GM21447 (cell line): Measurements from ENCODE around the gene CALHM4.

Experiments
- ATAC-seq: cut with Tn5 transposase; IDR thresholded peaks from one replicate; pipeline ENCODE4 v1.9.1; 2021; ENCODE audit not compliant: unreplicated experiment

CALHM4 gene

DNA sequence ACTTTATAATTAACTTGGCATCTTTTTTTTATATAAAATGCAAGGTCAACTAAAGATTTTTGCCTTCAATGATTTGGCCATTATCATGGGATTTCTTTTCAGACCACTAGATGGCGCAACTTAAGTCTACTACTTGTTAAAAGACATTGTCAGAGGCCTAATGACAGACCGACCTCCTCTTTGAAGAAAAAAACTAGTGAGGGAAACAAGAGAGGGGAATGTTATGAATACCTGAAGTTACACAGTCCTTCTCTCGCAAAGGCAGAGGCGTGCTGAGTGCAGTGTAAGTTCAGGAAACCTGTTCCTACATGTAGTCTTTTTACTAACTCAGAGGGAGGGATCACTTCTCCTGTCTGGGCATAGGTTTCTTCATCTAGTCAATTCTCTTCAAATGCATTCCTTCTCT lies 17.3 kb upstream of the CALHM4 start:
- ATAC-seq = no peak

DNA sequence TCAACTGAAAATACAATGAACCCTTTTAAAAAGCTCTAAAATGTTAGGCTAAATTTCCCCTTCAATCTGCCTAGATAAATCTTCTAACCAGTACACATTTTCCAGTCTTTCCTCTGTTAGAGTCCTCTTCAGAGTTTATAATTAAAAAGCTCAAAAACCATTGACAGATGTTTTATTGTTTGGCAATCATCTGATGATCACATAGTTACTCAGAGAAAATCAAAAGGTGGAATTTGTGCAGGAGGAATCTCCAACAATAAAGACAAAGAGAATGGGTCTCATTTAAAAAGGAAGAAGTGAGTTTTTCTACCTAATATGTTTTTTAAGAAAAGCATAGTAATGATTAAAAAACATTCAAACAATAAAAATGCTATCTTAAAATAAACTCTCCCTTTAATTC lies 11.1 kb upstream of the CALHM4 start:
- ATAC-seq = no peak

GRCh38 chr6:116543149-116543548 lies 10.4 kb upstream of the CALHM4 start:
- ATAC-seq = no peak

DNA sequence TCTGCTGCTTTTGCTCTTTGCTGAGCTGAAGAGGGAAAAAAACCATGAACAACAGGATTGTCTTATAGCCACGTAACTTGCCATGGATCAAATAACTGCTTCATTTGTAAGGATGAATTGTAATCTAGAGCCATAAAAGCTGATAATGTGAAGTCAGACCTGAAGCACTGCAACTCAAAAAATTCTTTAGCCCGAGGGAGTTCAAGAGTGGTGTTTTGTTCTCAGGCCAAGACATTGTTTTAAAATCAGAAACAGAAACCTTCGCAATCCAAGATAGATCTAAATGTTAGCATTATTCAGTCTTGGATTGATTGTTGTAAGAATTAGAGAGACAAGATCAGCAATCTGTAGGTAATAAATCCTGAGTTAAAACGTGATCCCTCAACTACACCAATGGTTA lies 7.9 kb upstream of the CALHM4 start, which contains the start of gene TRAPPC3L:
Gene TRAPPC3L, minus strand, starts transcription at position 34 of the 400 bp plus-strand sequence. CDS start 170 bp downstream, outside the sequence.
- ATAC-seq = no peak

DNA sequence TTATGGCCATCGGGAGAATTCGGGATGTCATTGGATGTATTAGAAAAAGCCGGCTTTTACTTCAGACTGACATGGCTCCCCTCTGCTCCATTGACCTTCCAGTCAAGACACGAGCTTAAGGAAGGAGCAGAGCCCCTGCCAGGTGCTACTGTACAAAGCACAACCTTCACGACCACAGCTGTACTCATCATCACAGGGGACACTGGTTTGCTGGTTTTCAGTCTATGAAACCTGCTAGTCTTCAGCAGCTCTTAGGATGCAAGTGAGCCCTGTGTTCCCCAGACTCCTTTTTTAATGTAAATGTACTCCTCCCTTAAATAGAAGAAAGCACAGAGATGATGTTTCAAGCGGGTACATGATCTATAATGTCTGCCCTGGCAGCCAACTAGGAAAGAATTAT lies 6.2 kb upstream of the CALHM4 start:
- ATAC-seq = no peak

- no peak for ATAC-seq
These were observed 2.8 kb upstream of the CALHM4 start for GRCh38 chr6:116550796-116551195.

DNA sequence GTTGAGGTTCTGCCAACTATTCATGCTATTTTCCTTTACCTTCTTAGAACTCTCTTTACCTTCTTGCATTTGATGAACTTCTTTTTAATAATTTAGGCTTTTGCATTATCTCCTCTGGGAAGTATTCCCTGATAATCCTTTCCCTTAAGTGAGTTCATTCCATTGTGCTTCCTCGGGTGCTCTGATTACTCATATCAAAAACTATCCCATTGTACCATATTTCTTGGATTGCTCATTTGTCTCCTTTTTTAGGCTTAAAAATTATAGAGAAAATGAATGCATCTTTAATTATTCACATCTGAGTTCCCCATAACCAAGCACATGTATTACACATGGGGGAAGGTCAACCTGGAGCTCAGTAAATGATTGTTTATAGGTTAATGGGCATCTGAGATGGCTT lies 2.5 kb downstream of the CALHM4 start:
- no peak for ATAC-seq

- ATAC-seq = no peak
These were observed 3.4 kb downstream of the CALHM4 start for GRCh38 chr6:116556814-116557415.

GRCh38 chr6:116557893-116558292 lies 4.3 kb downstream of the CALHM4 start:
- no peak for ATAC-seq

DNA sequence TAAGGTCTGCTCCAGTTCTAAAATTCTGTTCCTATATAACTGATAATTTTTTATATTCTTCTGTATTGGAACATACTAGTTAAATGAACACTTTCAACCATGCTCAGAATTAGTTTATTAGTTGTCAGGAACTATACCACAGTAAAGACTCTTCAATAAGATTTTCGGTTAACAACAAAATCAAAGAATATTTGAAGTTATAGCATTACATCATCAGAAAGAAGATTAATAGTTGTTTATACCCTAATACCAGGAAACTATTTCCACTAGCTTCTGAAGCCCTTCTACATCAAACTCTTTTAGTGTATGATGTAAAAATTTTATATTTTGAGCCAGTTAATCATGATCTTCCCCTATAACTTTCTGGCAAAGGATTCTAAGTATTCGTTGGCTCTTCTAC lies 6.6 kb downstream of the CALHM4 start:
- no peak for ATAC-seq

DNA sequence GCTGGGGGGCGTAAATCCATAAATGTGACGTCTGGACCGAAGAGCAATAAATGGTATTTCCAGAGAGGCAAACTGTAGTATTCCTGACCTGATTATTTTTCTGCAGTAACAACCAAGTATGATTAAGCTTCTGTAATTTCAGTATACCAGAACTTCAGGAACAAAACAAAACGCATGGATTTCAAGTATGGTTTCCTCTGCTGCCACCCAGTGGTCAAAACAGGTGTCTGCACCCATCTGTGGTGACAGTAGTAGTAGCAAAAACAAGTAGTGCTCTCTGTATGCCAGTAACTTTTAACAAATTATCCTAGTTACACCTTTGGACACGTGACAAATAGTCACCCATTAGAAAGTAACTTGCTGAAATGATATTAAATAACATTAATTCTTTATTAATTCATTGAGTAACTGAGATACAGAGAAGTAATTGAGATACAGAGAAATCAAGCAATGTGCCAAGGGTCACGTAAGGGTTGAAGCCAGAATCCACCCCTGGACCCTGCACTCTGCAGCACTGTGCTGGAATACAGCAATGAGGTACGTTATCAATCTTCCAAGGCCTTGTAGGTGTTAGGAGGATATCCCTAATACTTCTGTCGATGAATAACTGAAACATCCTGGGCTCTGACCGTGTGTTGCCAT lies 7.9 kb downstream of the CALHM4 start:
- ATAC-seq = no peak

GRCh38 chr6:116562019-116562403 lies 8.5 kb downstream of the CALHM4 start:
- ATAC-seq = no peak

DNA sequence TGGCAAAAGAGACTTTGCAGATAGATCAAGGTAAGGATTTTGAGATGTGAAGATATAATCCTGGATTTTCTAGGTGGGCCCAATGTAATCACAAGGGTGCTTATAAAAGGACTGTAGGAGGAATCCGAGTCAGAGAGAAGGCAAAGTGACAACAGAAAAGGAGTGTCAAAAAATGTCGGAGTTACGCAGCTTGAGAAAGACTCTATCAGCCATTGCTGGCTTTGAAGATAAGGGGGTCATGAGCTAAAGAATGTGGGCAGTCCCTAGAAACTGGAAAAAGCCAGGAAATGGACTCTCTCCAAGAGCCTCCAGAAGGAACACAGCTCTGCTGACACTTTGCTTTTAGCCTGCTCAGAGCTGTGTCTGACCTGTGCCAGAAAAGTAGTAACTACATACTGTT lies 9.1 kb downstream of the CALHM4 start:
- ATAC-seq = no peak

- no peak for ATAC-seq
These were observed 10.3 kb downstream of the CALHM4 start for GRCh38 chr6:116563830-116564229.

- ATAC-seq = no peak
These were observed 10.8 kb downstream of the CALHM4 start for GRCh38 chr6:116564311-116564710.

DNA sequence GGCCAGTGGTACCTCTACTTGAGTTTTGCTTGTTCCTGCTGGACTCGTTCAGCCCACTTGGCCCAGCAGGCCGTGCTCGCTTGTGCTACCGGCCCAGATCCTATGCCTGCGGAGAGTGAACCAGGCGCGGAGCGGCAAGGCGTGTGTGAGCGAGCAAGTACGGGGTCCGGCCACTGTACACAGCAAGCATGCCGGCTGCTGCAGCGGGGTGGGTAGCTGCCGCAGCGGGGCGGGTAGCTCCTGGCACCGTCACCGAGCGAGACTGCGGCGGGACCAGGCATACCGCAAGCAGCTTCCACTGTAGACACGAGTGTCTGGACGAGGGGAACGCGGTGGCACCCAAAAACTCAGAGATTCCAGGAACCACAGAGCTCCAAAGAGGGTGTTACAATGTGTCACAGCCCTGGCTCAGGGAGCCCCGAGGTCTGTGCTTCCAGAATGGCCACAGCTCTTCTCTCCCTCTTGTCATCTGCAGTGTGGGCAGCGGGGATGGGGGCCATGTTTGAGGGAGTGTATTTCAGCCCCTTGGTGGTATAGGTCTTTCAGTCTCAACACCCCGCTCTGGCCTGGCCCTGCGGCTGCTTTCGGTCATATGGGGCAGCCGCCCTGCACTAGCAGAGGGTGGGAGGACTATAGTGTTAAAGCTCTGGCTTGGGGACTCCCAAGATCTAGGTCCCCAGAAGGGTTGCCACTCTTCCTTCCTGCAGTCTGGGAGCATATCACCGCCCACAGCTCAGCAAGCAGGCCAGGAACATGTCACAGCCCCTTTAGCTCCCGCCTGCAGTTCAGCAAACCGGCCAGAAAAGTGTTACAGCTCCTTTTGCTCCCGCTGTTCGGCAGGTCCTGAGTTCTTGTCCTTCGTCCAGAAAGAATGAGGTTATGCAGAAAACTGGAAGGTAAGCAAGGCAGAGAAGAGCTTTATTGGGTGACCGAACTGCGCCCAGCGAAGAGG lies 11.6 kb downstream of the CALHM4 start:
- no peak for ATAC-seq

DNA sequence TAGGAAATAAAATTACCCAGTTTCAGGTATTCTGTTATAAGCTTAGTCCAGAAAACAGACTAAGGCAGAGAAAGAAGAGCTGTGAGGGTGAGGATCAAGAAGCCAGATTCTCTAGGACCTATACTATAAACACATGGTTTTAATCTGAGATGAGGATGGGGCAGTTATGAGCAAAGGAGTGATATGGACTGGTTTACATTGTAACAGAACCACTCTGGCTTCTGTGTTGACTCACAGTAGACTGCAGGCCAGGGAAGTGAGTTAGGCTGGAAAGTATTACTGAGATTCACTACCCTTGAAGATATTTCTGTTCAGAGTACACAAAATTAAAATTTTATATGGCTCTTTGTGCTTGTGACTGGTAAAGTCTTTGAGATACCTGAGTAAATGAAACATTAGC lies 14.6 kb downstream of the CALHM4 start:
- no peak for ATAC-seq

- no peak for ATAC-seq
These were observed 15.5 kb downstream of the CALHM4 start for GRCh38 chr6:116568821-116569755.

- ATAC-seq = peak; percentile 90
These were observed 17.5 kb downstream of the CALHM4 start, which contains the start of gene RWDD1 for GRCh38 chr6:116570856-116571682. Gene RWDD1 (plus strand): TSS chr6:116571504. CDS start chr6:116571583, 79 bp downstream.

- no peak for ATAC-seq
These were observed 18.1 kb downstream of the CALHM4 start for GRCh38 chr6:116571683-116572000.
